H9 (cell line): ENCODE results near the gene TNRC18. TPM values are rescaled to one million over a fixed set of nuclear protein-coding genes. Genes with fewer than 3 reads are reported as not detected.

Source experiments
- DNase-seq: peaks from one replicate; pipeline ENCODE4 v3.0.0-alpha.2; 2017
- H2AFZ ChIP-seq: one replicate; pipeline ENCODE4 v1.6.1; 2013; ENCODE audit warnings: mild to moderate bottlenecking, low read length, control low read depth, moderate library complexity
- H2AK5ac ChIP-seq: 2 replicates; pipeline ENCODE4 v1.6.1; 2013; ENCODE audit warnings: low read length, control low read depth, mixed read lengths; ENCODE audit not compliant: insufficient read length
- H2BK120ac ChIP-seq: one replicate; pipeline ENCODE4 v1.6.1; 2013; ENCODE audit warnings: low read depth, mild to moderate bottlenecking, low read length, control low read depth, inconsistent platforms; ENCODE audit not compliant: poor library complexity, severe bottlenecking
- H2BK12ac ChIP-seq: 2 replicates; pipeline ENCODE4 v1.6.1; 2013; ENCODE audit warnings: low read length, control low read depth, mixed read lengths, low read depth; ENCODE audit not compliant: insufficient read length
- H2BK15ac ChIP-seq: 2 replicates; pipeline ENCODE4 v1.6.1; 2013; ENCODE audit warnings: low read depth, low read length, control low read depth
- H2BK20ac ChIP-seq: one replicate; pipeline ENCODE4 v1.6.1; 2013; ENCODE audit warnings: low read depth, mild to moderate bottlenecking, low read length, control low read depth, inconsistent platforms; ENCODE audit not compliant: poor library complexity, severe bottlenecking
- H2BK5ac ChIP-seq: 2 replicates; pipeline ENCODE4 v1.6.1; 2013; ENCODE audit warnings: low read length, control low read depth, mixed read lengths; ENCODE audit not compliant: insufficient read length
- H3K14ac ChIP-seq: 2 replicates; pipeline ENCODE4 v1.6.1; 2013; ENCODE audit warnings: low read length, control low read depth; ENCODE audit not compliant: insufficient read depth
- H3K18ac ChIP-seq: 2 replicates; pipeline ENCODE4 v1.6.1; 2013; ENCODE audit warnings: low read depth, mild to moderate bottlenecking, mixed read lengths, low read length, control low read depth; ENCODE audit not compliant: insufficient read length
- H3K23ac ChIP-seq: 2 replicates; pipeline ENCODE4 v1.6.1; 2013; ENCODE audit warnings: low read length, control low read depth, mixed read lengths, low read depth; ENCODE audit not compliant: insufficient read length
- H3K23me2 ChIP-seq: 2 replicates; pipeline ENCODE4 v1.6.1; 2013; ENCODE audit warnings: low read depth, mild to moderate bottlenecking, mixed read lengths, low read length, control low read depth; ENCODE audit not compliant: insufficient read length, poor library complexity, severe bottlenecking
- H3K27ac ChIP-seq: 2 replicates; pipeline ENCODE4 v1.5.1; 2013; ENCODE audit warnings: low read length, control low read depth, mixed read lengths, low read depth; ENCODE audit not compliant: insufficient read length
- H3K27me3 ChIP-seq: 2 replicates; pipeline ENCODE4 v1.6.1; 2013; ENCODE audit warnings: low read length, control low read depth, inconsistent platforms; ENCODE audit not compliant: insufficient read depth
- H3K4ac ChIP-seq: 2 replicates; pipeline ENCODE4 v1.6.1; 2013; ENCODE audit warnings: low read depth, mild to moderate bottlenecking, control low read depth, inconsistent platforms, low read length, moderate library complexity
- H3K4me1 ChIP-seq: 2 replicates; pipeline ENCODE4 v1.6.1; 2013; ENCODE audit warnings: low read length, control low read depth, inconsistent platforms; ENCODE audit not compliant: insufficient read depth
- H3K4me2 ChIP-seq: 2 replicates; pipeline ENCODE4 v1.6.1; 2013; ENCODE audit warnings: low read length, control low read depth, mixed read lengths; ENCODE audit not compliant: insufficient read length, insufficient read depth
- H3K56ac ChIP-seq: 2 replicates; pipeline ENCODE4 v1.6.1; 2013; ENCODE audit warnings: low read depth, mild to moderate bottlenecking, mixed read lengths, low read length, control low read depth; ENCODE audit not compliant: insufficient read length
- H3K79me1 ChIP-seq: 2 replicates; pipeline ENCODE4 v1.6.1; 2013; ENCODE audit warnings: low read depth, mild to moderate bottlenecking, moderate library complexity, low read length, control low read depth, inconsistent platforms; ENCODE audit not compliant: insufficient read depth, poor library complexity, severe bottlenecking
- H3K79me2 ChIP-seq: 2 replicates; pipeline ENCODE4 v1.6.1; 2013; ENCODE audit warnings: low read length, control low read depth, inconsistent platforms; ENCODE audit not compliant: insufficient read depth
- H3K9ac ChIP-seq: 2 replicates; pipeline ENCODE4 v1.6.1; 2013; ENCODE audit warnings: low read length, control low read depth, mixed read lengths; ENCODE audit not compliant: insufficient read length; ENCODE audit errors: extremely low read depth
- H3K9me3 ChIP-seq: one replicate; pipeline ENCODE4 v1.6.1; 2013; ENCODE audit warnings: low read depth, low read length, inconsistent platforms; ENCODE audit not compliant: control insufficient read depth
- H3T11ph ChIP-seq: one replicate; pipeline ENCODE4 v1.6.1; 2013; ENCODE audit warnings: mild to moderate bottlenecking, low read length, control low read depth, inconsistent platforms
- H4K20me1 ChIP-seq: one replicate; pipeline ENCODE4 v1.6.1; 2013; ENCODE audit not compliant: control insufficient read depth, insufficient read length, insufficient read depth
- H4K5ac ChIP-seq: 2 replicates; pipeline ENCODE4 v1.6.1; 2013; ENCODE audit warnings: low read depth, mild to moderate bottlenecking, mixed read lengths, low read length, control low read depth; ENCODE audit not compliant: insufficient read length
- H4K8ac ChIP-seq: replicated peaks from 2 replicates; pipeline ENCODE4 v1.6.1; 2013; ENCODE audit warnings: low read length, control low read depth, mixed read lengths, low read depth; ENCODE audit not compliant: insufficient read length
- H4K91ac ChIP-seq: 2 replicates; pipeline ENCODE4 v1.6.1; 2013; ENCODE audit warnings: low read depth, mild to moderate bottlenecking, moderate library complexity, mixed read lengths, low read length, control low read depth; ENCODE audit not compliant: insufficient read length
- H3K27ac Mint-ChIP-seq, 3 experiments: 2 replicates in 2 of 3; 3 replicates in 1 of 3; pipeline ENCODE4 v1.8.0; 2020 to 2021; ENCODE audit warnings: mixed read lengths in 3 of 3, mild to moderate bottlenecking in 1 of 3, moderate library complexity in 1 of 3
- H3K27me3 Mint-ChIP-seq: 2 replicates; pipeline ENCODE4 v1.8.0; 2021; ENCODE audit warnings: low read depth, mild to moderate bottlenecking, moderate library complexity, mixed read lengths
- H3K36me3 Mint-ChIP-seq, 3 experiments: 2 replicates in 2 of 3; 3 replicates in 1 of 3; pipeline ENCODE4 v1.8.0; 2020 to 2021; ENCODE audit warnings: low read depth in 3 of 3, mixed read lengths in 3 of 3; ENCODE audit not compliant: insufficient read depth in 1 of 3
- H3K4me1 Mint-ChIP-seq, 2 experiments: 2 replicates each; pipeline ENCODE4 v1.8.0; 2020; ENCODE audit warnings: mixed read lengths in 2 of 2
- H3K4me3 Mint-ChIP-seq, 2 experiments: 2 replicates in 1 of 2; 3 replicates in 1 of 2; pipeline ENCODE4 v1.8.0; 2020 to 2021; ENCODE audit warnings: mild to moderate bottlenecking in 2 of 2, mixed read lengths in 2 of 2, moderate library complexity in 1 of 2
- H3K9me3 Mint-ChIP-seq, 2 experiments: 2 replicates in 1 of 2; 3 replicates in 1 of 2; pipeline ENCODE4 v1.8.0; 2020; ENCODE audit warnings: mild to moderate bottlenecking in 2 of 2, mixed read lengths in 2 of 2, moderate library complexity in 1 of 2
- CTCF ChIP-seq: fragments of 200-600 bp; sonication (generic); conservative IDR thresholded peaks from 3 replicates; pipeline ENCODE4 v1.8.0; 2021; ENCODE audit warnings: antibody characterized with exemption, mild to moderate bottlenecking
- WGBS: extraction: QIAGEN DNeasy Blood & Tissue Kit; methylation state at CpG from one replicate; pipeline ENCODE4 v1.1.7; 2013; ENCODE audit warnings: missing lambda C conversion rate, low lambda C conversion rate, mixed read lengths; ENCODE audit not compliant: insufficient read length; ENCODE audit errors: extremely low coverage; 5-methylcytosine and 5-hydroxymethylcytosine counted together
- total RNA-seq: library from RNA; stranded (reverse); gene quantifications from 2 replicates; pipeline ENCODE4 v1.2.1, GENCODE V29; 2021

The TNRC18 gene
- total RNA-seq, 1 experiment from 2014 or later: 21.2 TPM

GRCh38 chr7:5436003-5436678 lies 12.5 kb upstream of the TNRC18 start:
- peaks cover 0 to 8% of the 10 kb centered on the region in 2 experiments; a peak in 3 of 4 replicates for H3K4me1 Mint-ChIP-seq
- Histone ChIP-seq H3K9ac (no peak overlapping the region), H3K4me2 (no peak overlapping the region), H2BK15ac (no peak overlapping the region), H3K79me1 (no peaks in the 10 kb centered on the region), H4K91ac (no peak overlapping the region), H2BK12ac (no peak overlapping the region), H2BK120ac (no peak overlapping the region), H3K23me2 (no peaks in the 10 kb centered on the region), H3T11ph (no peak overlapping the region), H3K18ac (no peak overlapping the region), H3K4ac (no peak overlapping the region), H3K27me3 (no peaks in the 10 kb centered on the region; the same call in 1 of the 2 replicates), H4K5ac (no peak overlapping the region), H3K9me3 (no peaks in the 10 kb centered on the region), H3K27ac (no peak overlapping the region), H3K14ac (no peak overlapping the region), H2BK5ac (no peak overlapping the region), H3K79me2 (no peaks in the 10 kb centered on the region), H2AFZ (no peak overlapping the region), H2AK5ac (no peak overlapping the region), H2BK20ac (no peak overlapping the region), H4K8ac (no peak overlapping the region), H3K4me1 (no peaks in the 10 kb centered on the region), H3K23ac (no peak overlapping the region), H3K56ac (no peak overlapping the region), H4K20me1 (no peaks in the 10 kb centered on the region)
- no peak overlapping the region for H3K4me3 Mint-ChIP-seq
- H3K9me3 Mint-ChIP-seq: peaks cover 10 to 16% of the 10 kb centered on the region in 2 experiments
- H3K27ac Mint-ChIP-seq: peak overlapping the region in 1 of 3 experiments; percentile 24; a peak in 2 of 7 replicates
- DNase-seq: no peak
- peaks cover 5 to 17% (median 11%) of the 10 kb centered on the region in 3 experiments; a peak in 6 of 7 replicates for H3K36me3 Mint-ChIP-seq
- TF ChIP-seq CTCF: no peak
- peaks cover 60% of the 10 kb centered on the region for H3K27me3 Mint-ChIP-seq
- WGBS: no CpG with 5 or more reads among the region's 5 CpGs
